Nephron (organoid): Measurements from ENCODE around the gene PRL.

ENCODE experiments used
- H3K27ac Mint-ChIP-seq, 3 experiments: 2 replicates each; pipeline ENCODE4 v1.8.0; 2020; ENCODE audit warnings: mixed read lengths in 3 of 3, mild to moderate bottlenecking in 2 of 3, moderate library complexity in 1 of 3
- H3K27me3 Mint-ChIP-seq: 2 replicates; pipeline ENCODE4 v1.8.0; 2021; ENCODE audit warnings: low read depth, mild to moderate bottlenecking, moderate library complexity, mixed read lengths
- H3K36me3 Mint-ChIP-seq: 2 replicates; pipeline ENCODE4 v1.8.0; 2020; ENCODE audit warnings: low read depth, mixed read lengths
- H3K4me1 Mint-ChIP-seq: 2 replicates; pipeline ENCODE4 v1.8.0; 2020; ENCODE audit warnings: mixed read lengths
- H3K4me3 Mint-ChIP-seq, 3 experiments: 2 replicates each; pipeline ENCODE4 v1.8.0; 2020; ENCODE audit warnings: mild to moderate bottlenecking in 3 of 3, mixed read lengths in 3 of 3, moderate library complexity in 2 of 3
- H3K9me3 Mint-ChIP-seq: 2 replicates; pipeline ENCODE4 v1.8.0; 2020; ENCODE audit warnings: mixed read lengths
- TF ChIP-seq, protein P1 (sequence below), 3 experiments: fragments of 200-600 bp; sonication (generic); IDR thresholded peaks; one replicate each; pipeline ENCODE4 v1.5.0; 2021; ENCODE audit warnings: antibody characterized with exemption in 3 of 3; ENCODE audit not compliant: unreplicated experiment in 3 of 3

Gene PRL

GRCh38 chr6:22279427-22279826 is 17.4 kb downstream of the PRL start:
- no peaks in the 10 kb centered on the region for H3K27me3 Mint-ChIP-seq
- TF ChIP-seq, protein P1, sequence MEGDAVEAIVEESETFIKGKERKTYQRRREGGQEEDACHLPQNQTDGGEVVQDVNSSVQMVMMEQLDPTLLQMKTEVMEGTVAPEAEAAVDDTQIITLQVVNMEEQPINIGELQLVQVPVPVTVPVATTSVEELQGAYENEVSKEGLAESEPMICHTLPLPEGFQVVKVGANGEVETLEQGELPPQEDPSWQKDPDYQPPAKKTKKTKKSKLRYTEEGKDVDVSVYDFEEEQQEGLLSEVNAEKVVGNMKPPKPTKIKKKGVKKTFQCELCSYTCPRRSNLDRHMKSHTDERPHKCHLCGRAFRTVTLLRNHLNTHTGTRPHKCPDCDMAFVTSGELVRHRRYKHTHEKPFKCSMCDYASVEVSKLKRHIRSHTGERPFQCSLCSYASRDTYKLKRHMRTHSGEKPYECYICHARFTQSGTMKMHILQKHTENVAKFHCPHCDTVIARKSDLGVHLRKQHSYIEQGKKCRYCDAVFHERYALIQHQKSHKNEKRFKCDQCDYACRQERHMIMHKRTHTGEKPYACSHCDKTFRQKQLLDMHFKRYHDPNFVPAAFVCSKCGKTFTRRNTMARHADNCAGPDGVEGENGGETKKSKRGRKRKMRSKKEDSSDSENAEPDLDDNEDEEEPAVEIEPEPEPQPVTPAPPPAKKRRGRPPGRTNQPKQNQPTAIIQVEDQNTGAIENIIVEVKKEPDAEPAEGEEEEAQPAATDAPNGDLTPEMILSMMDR (IDR thresholded peaks at IDR 0.05; ENCODE audit: unreplicated experiment in 3 of 3): no peak
- no peaks in the 10 kb centered on the region for H3K4me1 Mint-ChIP-seq
- H3K9me3 Mint-ChIP-seq: peaks cover 32% of the 10 kb centered on the region
- no peak overlapping the region for H3K4me3 Mint-ChIP-seq
- H3K27ac Mint-ChIP-seq: no peak overlapping the region
- no peaks in the 10 kb centered on the region for H3K36me3 Mint-ChIP-seq

DNA sequence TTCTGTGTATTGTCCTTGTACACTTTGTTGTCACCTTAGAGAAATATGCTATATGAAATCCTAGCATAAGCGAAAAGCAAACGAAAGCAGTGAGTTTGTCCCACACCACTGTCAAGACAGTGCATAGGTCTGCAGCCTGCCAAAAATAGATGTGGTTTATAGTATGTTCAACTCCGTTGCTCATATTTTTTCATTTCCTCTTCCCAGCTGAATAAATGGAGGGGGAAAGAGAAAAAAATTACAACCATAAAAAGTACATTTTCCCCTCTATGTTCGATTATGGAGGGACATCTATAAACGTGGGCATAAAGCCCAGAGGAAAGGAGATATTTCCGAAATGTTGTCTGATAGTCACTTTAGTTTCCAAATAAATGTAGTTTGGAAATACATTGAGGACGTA is 25.8 kb downstream of the PRL start:
- H3K36me3 Mint-ChIP-seq: no peaks in the 10 kb centered on the region
- H3K4me3 Mint-ChIP-seq: no peak overlapping the region
- H3K9me3 Mint-ChIP-seq: peaks cover 9% of the 10 kb centered on the region
- H3K27me3 Mint-ChIP-seq: no peaks in the 10 kb centered on the region
- TF ChIP-seq, protein P1 (IDR thresholded peaks at IDR 0.05; ENCODE audit: unreplicated experiment in 3 of 3): no peak
- peaks cover 13% of the 10 kb centered on the region for H3K4me1 Mint-ChIP-seq
- H3K27ac Mint-ChIP-seq: peak overlapping the region in 2 of 3 experiments; percentile 28 to 37

DNA sequence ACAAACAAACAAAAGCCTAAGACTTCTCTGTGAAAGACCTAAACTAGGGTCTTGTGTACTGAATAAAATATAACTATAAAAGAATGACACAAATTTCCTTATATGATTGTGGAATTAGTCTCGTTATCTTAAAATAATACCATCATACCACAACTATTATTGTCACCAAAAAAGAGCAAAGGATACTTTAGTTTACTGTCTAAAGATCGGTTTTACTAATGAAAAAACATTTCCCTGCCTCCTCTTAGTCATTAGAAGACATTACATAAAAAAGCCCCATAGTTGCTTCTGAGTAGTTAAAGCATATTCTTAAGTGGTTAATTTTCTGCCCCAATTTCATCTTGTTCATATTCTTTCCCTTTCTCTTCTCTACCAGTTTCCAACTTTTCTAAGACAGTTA is 33.1 kb downstream of the PRL start:
- Mint-ChIP-seq H3K4me1 (no peaks in the 10 kb centered on the region), H3K9me3 (peaks cover 5% of the 10 kb centered on the region), H3K4me3 (no peak overlapping the region), H3K27me3 (no peaks in the 10 kb centered on the region), H3K36me3 (no peaks in the 10 kb centered on the region), H3K27ac (no peak overlapping the region)
- TF ChIP-seq, protein P1 (IDR thresholded peaks at IDR 0.05; ENCODE audit: unreplicated experiment in 3 of 3): no peak

DNA sequence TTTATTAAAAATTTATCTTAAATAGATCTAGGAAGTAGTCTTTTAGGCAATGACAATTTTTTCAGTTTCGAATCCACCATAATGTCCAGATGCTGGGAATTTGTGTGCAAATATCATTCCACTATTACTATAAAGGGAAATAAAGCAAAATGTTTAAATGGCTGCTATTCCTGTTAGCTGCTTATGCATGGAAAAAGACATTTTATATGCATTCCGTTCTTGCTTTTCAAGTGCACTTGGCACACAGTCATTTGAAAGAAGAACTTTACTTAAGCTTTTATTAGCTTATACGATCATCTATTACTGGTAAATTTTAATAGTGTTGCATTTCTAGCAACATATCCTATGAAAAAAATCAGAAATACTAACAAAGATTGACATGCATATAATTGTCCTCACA is 42.0 kb downstream of the PRL start:
- TF ChIP-seq, protein P1 (IDR thresholded peaks at IDR 0.05; ENCODE audit: unreplicated experiment in 3 of 3): no peak
- peaks cover 11% of the 10 kb centered on the region for H3K9me3 Mint-ChIP-seq

DNA sequence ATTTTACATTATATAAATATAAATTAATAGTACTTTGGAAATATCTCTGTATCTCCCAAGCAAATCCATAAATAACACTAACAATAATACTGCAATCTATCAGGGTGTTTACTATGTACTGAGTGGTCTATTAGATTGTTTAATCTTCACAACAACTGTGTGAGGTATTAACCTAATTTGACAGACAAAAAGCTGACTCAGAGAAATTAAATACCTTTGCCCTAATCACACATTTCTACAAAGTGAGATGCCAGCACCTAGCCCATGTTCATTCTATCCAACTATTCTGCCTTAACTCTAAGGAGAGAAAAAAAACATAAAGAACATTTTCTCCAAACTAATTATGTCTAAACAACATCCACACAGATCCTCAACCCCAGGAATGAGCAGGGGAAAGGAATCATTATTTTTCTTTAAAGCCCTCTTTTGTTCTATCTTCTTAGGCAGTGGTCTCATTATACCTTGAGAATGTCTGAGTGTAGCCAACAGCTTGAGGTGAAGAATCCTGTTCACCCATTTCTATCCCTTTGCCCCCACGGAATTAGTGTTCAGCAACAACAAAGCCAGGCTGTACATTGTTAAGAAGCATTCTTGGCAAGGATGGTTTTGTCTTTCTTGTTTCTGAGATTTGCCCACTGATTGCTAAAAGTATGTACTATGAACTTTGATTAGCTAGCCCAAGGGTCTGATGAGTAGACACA is 42.7 kb downstream of the PRL start:
- Mint-ChIP-seq H3K36me3 (peaks cover 5% of the 10 kb centered on the region), H3K27me3 (no peaks in the 10 kb centered on the region), H3K4me1 (peaks cover 31% of the 10 kb centered on the region), H3K27ac (peak overlapping the region; percentile 23 to 58 (median 40)), H3K4me3 (no peak overlapping the region), H3K9me3 (peaks cover 11% of the 10 kb centered on the region)
- TF ChIP-seq, protein P1 (IDR thresholded peaks at IDR 0.05; ENCODE audit: unreplicated experiment in 3 of 3): no peak

More for the DNA sequence above, 42.0 kb downstream of the PRL start:
- peaks cover 27% of the 10 kb centered on the region for H3K4me1 Mint-ChIP-seq
- peaks cover 5% of the 10 kb centered on the region for H3K36me3 Mint-ChIP-seq
- H3K27me3 Mint-ChIP-seq: no peaks in the 10 kb centered on the region
- H3K4me3 Mint-ChIP-seq: no peak overlapping the region
- H3K27ac Mint-ChIP-seq: peak overlapping the region in 2 of 3 experiments; percentile 23 to 40

DNA sequence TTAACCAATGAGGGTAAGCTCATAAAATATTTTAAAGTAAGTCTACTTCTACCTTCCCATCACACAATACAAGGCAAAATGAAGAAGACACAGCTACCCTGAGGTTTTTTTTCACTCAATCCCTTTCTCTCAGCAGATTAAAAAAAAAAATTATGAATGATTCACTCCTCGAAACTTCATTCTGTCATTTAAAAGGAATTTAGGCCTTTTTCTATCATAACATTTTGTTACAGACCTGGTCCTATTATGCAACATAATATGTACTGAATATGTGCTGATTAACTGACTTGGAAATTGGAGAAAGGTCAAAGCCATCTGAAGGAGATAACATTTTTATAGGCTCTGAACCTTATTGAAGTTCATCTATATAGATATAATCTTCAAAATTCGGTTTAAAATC is 45.5 kb downstream of the PRL start:
- TF ChIP-seq, protein P1 (IDR thresholded peaks at IDR 0.05; ENCODE audit: unreplicated experiment in 3 of 3): no peak
- no peak overlapping the region for H3K4me3 Mint-ChIP-seq
- no peaks in the 10 kb centered on the region for H3K36me3 Mint-ChIP-seq
- H3K27ac Mint-ChIP-seq: peak overlapping the region; percentile 57 to 91 (median 65)
- H3K4me1 Mint-ChIP-seq: peaks cover 44% of the 10 kb centered on the region
- H3K9me3 Mint-ChIP-seq: peaks cover 4% of the 10 kb centered on the region
- H3K27me3 Mint-ChIP-seq: no peaks in the 10 kb centered on the region
